Measurements from ENCODE around the gene ST3GAL5.

DNA sequence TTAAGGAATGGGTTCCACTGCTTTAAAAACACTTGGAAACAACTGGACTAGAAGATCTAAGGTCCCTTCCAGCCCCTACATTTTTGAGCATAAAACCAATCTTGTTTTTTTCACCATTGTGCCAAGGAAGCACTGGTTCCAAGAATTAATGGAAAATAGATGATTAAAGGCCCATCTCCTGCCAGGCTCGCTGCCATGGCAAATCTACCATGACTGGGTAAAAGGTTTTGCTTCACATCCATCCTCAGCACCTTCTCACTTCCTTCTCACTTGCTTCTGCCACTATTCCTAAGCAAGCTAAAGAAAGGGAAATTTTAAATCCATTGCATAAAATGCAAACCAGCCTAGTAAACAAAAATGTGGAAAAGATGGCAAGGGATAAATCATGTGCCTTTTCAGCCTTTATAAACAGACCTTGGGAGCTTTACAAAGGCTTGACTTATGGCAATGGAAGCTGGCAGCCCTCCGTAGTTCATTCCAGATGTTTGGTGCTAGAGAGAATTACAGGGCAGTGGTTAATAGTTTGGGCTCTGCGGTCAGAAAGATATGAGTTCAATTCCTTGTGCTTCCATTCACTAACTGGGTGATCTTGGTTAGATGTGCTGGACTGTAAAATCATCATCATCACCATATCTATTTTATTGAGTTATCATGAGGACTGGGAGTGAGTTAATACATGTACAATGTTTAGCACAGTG, 27.0 kb upstream of the ST3GAL5 start:
- no peak for TF ChIP-seq TAF1 (IDR thresholded peaks at IDR 0.05; ENCODE audit: low read depth, low read length)
- TF ChIP-seq, protein P1, sequence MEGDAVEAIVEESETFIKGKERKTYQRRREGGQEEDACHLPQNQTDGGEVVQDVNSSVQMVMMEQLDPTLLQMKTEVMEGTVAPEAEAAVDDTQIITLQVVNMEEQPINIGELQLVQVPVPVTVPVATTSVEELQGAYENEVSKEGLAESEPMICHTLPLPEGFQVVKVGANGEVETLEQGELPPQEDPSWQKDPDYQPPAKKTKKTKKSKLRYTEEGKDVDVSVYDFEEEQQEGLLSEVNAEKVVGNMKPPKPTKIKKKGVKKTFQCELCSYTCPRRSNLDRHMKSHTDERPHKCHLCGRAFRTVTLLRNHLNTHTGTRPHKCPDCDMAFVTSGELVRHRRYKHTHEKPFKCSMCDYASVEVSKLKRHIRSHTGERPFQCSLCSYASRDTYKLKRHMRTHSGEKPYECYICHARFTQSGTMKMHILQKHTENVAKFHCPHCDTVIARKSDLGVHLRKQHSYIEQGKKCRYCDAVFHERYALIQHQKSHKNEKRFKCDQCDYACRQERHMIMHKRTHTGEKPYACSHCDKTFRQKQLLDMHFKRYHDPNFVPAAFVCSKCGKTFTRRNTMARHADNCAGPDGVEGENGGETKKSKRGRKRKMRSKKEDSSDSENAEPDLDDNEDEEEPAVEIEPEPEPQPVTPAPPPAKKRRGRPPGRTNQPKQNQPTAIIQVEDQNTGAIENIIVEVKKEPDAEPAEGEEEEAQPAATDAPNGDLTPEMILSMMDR (IDR thresholded peaks at IDR 0.05; ENCODE audit: control extremely low read depth in 1 of 3, insufficient read depth in 1 of 3, low read depth in 1 of 3, low read length in 3 of 3) = no peak
- TF ChIP-seq POLR2A (IDR thresholded peaks at IDR 0.05; ENCODE audit: control extremely low read depth in 1 of 2, low read depth in 2 of 2, low read length in 2 of 2) = no peak
- no peak for TF ChIP-seq CBX5 (IDR thresholded peaks at IDR 0.05; ENCODE audit: low read depth, low read length)
- TF ChIP-seq, protein P2, sequence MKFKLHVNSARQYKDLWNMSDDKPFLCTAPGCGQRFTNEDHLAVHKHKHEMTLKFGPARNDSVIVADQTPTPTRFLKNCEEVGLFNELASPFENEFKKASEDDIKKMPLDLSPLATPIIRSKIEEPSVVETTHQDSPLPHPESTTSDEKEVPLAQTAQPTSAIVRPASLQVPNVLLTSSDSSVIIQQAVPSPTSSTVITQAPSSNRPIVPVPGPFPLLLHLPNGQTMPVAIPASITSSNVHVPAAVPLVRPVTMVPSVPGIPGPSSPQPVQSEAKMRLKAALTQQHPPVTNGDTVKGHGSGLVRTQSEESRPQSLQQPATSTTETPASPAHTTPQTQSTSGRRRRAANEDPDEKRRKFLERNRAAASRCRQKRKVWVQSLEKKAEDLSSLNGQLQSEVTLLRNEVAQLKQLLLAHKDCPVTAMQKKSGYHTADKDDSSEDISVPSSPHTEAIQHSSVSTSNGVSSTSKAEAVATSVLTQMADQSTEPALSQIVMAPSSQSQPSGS (IDR thresholded peaks at IDR 0.05; ENCODE audit: low read length) = no peak
- no peak for TF ChIP-seq KDM1A (IDR thresholded peaks at IDR 0.05; ENCODE audit: borderline replicate concordance, low read length)

Data from H1 (cell line).